ENCODE measurements around the gene SRPK3. TPM values are rescaled to one million over a fixed set of nuclear protein-coding genes. Genes with fewer than 3 reads are reported as not detected.
A peak's percentile ranks its signal among the peaks of the same experiment; 100 is the strongest.

The SRPK3 gene
- total and polyA plus RNA-seq, 7 experiments from 2014 or later, result not detected

DNA sequence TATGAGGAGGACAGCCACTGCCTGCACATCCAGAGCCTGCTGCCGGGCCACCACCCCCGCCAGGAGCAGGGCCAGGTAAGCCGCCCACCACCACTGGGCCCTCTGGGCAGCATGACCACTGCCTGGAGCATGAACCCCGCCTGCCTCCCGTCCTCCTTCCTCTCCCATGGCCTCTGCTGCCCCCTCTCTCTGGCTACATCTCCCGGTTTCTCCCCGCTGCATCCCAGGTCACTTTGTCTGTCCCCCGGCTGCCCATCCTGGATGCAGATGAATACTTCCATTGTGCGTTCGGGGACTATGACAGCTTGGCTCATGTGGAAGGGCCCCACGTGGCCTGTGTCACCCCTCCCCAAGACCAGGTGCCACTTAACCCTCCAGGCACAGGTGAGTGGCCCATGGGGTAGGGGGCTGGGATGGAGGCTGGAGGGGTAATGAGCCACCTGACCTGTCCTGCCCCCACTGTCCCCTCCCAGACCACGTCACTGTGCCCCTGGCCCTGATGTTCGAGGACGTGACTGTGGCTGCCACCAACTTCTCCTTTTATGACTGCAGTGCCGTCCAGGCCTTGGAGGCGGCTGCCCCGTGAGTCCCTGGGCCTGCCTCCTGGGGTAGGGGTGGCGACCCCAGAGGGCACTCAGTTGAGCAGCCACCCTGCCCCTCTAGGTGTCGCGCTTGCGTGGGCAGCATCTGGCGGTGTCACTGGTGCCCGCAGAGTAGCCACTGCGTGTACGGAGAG is 10.8 kb upstream of the SRPK3 start:
- DNase-seq, result no peak

GRCh38 chrX:153770601-153771414 is 10.0 kb upstream of the SRPK3 start:
- Histone ChIP-seq H3K36me3 (ENCODE audit: control insufficient read depth in 2 of 3, insufficient read depth in 3 of 3, low read length in 3 of 3) (no peaks in the 10 kb centered on the region), H3K4me1 (ENCODE audit: control insufficient read depth in 2 of 2, insufficient read depth in 2 of 2, low read length in 2 of 2) (no peaks in the 10 kb centered on the region), H3K27me3 (ENCODE audit: control insufficient read depth in 2 of 2, insufficient read depth in 2 of 2, low read length in 2 of 2) (no peaks in the 10 kb centered on the region), H3K4me3 (ENCODE audit: low read length) (no peak overlapping the region), H3K27ac (ENCODE audit: low read depth, low read length) (no peak overlapping the region), H3K9me3 (ENCODE audit: control insufficient read depth in 2 of 3, low read length in 3 of 3) (no peaks in the 10 kb centered on the region)
- no peaks in the 10 kb centered on the region for H3K9me3 Mint-ChIP-seq
- no peaks in the 10 kb centered on the region for H3K36me3 Mint-ChIP-seq
- H3K4me1 Mint-ChIP-seq, result peaks cover 0 to 6% (median 1%) of the 10 kb centered on the region in 7 donors
- peaks cover 0 to 2% (median 0%) of the 10 kb centered on the region in 5 donors for H3K27me3 Mint-ChIP-seq
- DNase-seq (no peak), ATAC-seq (no peak)
- intact Hi-C loops (cut with micrococcal nuclease), result no loop called here
- H3K27ac Mint-ChIP-seq, result no peak overlapping the region
- CTCF ChIA-PET, result no interaction called here
- POLR2A ChIA-PET, result no interaction called here
- no peak overlapping the region for H3K4me3 Mint-ChIP-seq

More for the DNA sequence above, 10.8 kb upstream of the SRPK3 start:
- Histone ChIP-seq H3K4me1 (ENCODE audit: control insufficient read depth in 2 of 2, insufficient read depth in 2 of 2, low read length in 2 of 2) (no peaks in the 10 kb centered on the region), H3K27ac (ENCODE audit: low read depth, low read length) (no peak overlapping the region), H3K27me3 (ENCODE audit: control insufficient read depth in 2 of 2, insufficient read depth in 2 of 2, low read length in 2 of 2) (no peaks in the 10 kb centered on the region), H3K9me3 (ENCODE audit: control insufficient read depth in 2 of 3, low read length in 3 of 3) (no peaks in the 10 kb centered on the region), H3K36me3 (ENCODE audit: control insufficient read depth in 2 of 3, insufficient read depth in 3 of 3, low read length in 3 of 3) (no peaks in the 10 kb centered on the region), H3K4me3 (ENCODE audit: low read length) (no peak overlapping the region)
- no peak for ATAC-seq
- Mint-ChIP-seq H3K9me3 (no peaks in the 10 kb centered on the region), H3K27me3 (peaks cover 0 to 2% (median 0%) of the 10 kb centered on the region in 5 donors), H3K4me1 (peaks cover 0 to 6% (median 1%) of the 10 kb centered on the region in 7 donors), H3K36me3 (no peaks in the 10 kb centered on the region), H3K4me3 (no peak overlapping the region), H3K27ac (peak overlapping the region in 1 of 9 donors; percentile 85)
- ChIA-PET CTCF (no interaction called here), POLR2A (no interaction called here)
- intact Hi-C loops (cut with micrococcal nuclease), result loop anchor here in 1 of 2 donors (10.0 kb wide), 1 partner anchor 285 kb away; no protein-coding TSS in a partner anchor

- Histone ChIP-seq H3K4me3 (ENCODE audit: low read length) (no peak overlapping the region), H3K9me3 (ENCODE audit: control insufficient read depth in 2 of 3, low read length in 3 of 3) (no peaks in the 10 kb centered on the region), H3K36me3 (ENCODE audit: control insufficient read depth in 2 of 3, insufficient read depth in 3 of 3, low read length in 3 of 3) (no peaks in the 10 kb centered on the region), H3K27ac (ENCODE audit: low read depth, low read length) (no peak overlapping the region), H3K27me3 (ENCODE audit: control insufficient read depth in 2 of 2, insufficient read depth in 2 of 2, low read length in 2 of 2) (no peaks in the 10 kb centered on the region), H3K4me1 (ENCODE audit: control insufficient read depth in 2 of 2, insufficient read depth in 2 of 2, low read length in 2 of 2) (no peaks in the 10 kb centered on the region)
- no peak overlapping the region for H3K27ac Mint-ChIP-seq
- no peaks in the 10 kb centered on the region for H3K27me3 Mint-ChIP-seq
- no peak for ATAC-seq
- H3K4me1 Mint-ChIP-seq, result peaks cover 0 to 6% (median 0%) of the 10 kb centered on the region in 7 donors
- no peak overlapping the region for H3K4me3 Mint-ChIP-seq
- CTCF ChIA-PET, result no interaction called here
- POLR2A ChIA-PET, result no interaction called here
- intact Hi-C loops (cut with micrococcal nuclease), result no loop called here
- H3K36me3 Mint-ChIP-seq, result no peaks in the 10 kb centered on the region
- DNase-seq, result no peak
- H3K9me3 Mint-ChIP-seq, result no peaks in the 10 kb centered on the region
Measured at GRCh38 chrX:153771415-153772315, 9.2 kb upstream of the SRPK3 start.

- Mint-ChIP-seq H3K4me3 (no peak overlapping the region), H3K27ac (no peak overlapping the region), H3K27me3 (no peaks in the 10 kb centered on the region), H3K9me3 (no peaks in the 10 kb centered on the region), H3K36me3 (no peaks in the 10 kb centered on the region), H3K4me1 (peaks cover 0 to 6% (median 0%) of the 10 kb centered on the region in 7 donors)
- Histone ChIP-seq H3K4me1 (ENCODE audit: control insufficient read depth in 2 of 2, insufficient read depth in 2 of 2, low read length in 2 of 2) (no peaks in the 10 kb centered on the region), H3K9me3 (ENCODE audit: control insufficient read depth in 2 of 3, low read length in 3 of 3) (no peaks in the 10 kb centered on the region), H3K27me3 (ENCODE audit: control insufficient read depth in 2 of 2, insufficient read depth in 2 of 2, low read length in 2 of 2) (no peaks in the 10 kb centered on the region), H3K36me3 (ENCODE audit: control insufficient read depth in 2 of 3, insufficient read depth in 3 of 3, low read length in 3 of 3) (no peaks in the 10 kb centered on the region), H3K4me3 (ENCODE audit: low read length) (no peak overlapping the region), H3K27ac (ENCODE audit: low read depth, low read length) (no peak overlapping the region)
- POLR2A ChIA-PET, result interaction anchor here (0.5 kb wide), 1 partner anchor 144 kb away, joined by 3 read pairs; no protein-coding TSS in a partner anchor
- no peak for DNase-seq
- intact Hi-C loops (cut with micrococcal nuclease), result no loop called here
- CTCF ChIA-PET, result no interaction called here
- no peak for ATAC-seq
Measured at GRCh38 chrX:153772316-153773217, 8.3 kb upstream of the SRPK3 start.

GRCh38 chrX:153773218-153773611 is 7.6 kb upstream of the SRPK3 start:
- H3K27me3 Mint-ChIP-seq, result no peaks in the 10 kb centered on the region
- intact Hi-C loops (cut with micrococcal nuclease), result no loop called here
- no peaks in the 10 kb centered on the region for H3K4me1 ChIP-seq (ENCODE audit: control insufficient read depth in 2 of 2, insufficient read depth in 2 of 2, low read length in 2 of 2)
- H3K36me3 ChIP-seq (ENCODE audit: control insufficient read depth in 2 of 3, insufficient read depth in 3 of 3, low read length in 3 of 3), result no peaks in the 10 kb centered on the region
- ChIA-PET POLR2A (no interaction called here), CTCF (no interaction called here)
- H3K27me3 ChIP-seq (ENCODE audit: control insufficient read depth in 2 of 2, insufficient read depth in 2 of 2, low read length in 2 of 2), result no peaks in the 10 kb centered on the region
- no peaks in the 10 kb centered on the region for H3K9me3 Mint-ChIP-seq
- H3K4me3 ChIP-seq (ENCODE audit: low read length), result no peak overlapping the region
- no peak for ATAC-seq
- H3K27ac ChIP-seq (ENCODE audit: low read depth, low read length), result no peak overlapping the region
- H3K4me3 Mint-ChIP-seq, result no peak overlapping the region
- peaks cover 0 to 2% (median 0%) of the 10 kb centered on the region in 7 donors for H3K4me1 Mint-ChIP-seq
- no peak for DNase-seq
- H3K36me3 Mint-ChIP-seq, result no peaks in the 10 kb centered on the region
- no peak overlapping the region for H3K27ac Mint-ChIP-seq
- no peaks in the 10 kb centered on the region for H3K9me3 ChIP-seq (ENCODE audit: control insufficient read depth in 2 of 3, low read length in 3 of 3)

All from naive thymus-derived CD4-positive, alpha-beta T cell (primary cell).